ENCODE measurements around the gene AMBRA1. TPM values are rescaled to one million over a fixed set of nuclear protein-coding genes. Genes with fewer than 3 reads are reported as not detected.

The AMBRA1 gene
- total RNA-seq, 1 donor: 23.7 TPM

DNA sequence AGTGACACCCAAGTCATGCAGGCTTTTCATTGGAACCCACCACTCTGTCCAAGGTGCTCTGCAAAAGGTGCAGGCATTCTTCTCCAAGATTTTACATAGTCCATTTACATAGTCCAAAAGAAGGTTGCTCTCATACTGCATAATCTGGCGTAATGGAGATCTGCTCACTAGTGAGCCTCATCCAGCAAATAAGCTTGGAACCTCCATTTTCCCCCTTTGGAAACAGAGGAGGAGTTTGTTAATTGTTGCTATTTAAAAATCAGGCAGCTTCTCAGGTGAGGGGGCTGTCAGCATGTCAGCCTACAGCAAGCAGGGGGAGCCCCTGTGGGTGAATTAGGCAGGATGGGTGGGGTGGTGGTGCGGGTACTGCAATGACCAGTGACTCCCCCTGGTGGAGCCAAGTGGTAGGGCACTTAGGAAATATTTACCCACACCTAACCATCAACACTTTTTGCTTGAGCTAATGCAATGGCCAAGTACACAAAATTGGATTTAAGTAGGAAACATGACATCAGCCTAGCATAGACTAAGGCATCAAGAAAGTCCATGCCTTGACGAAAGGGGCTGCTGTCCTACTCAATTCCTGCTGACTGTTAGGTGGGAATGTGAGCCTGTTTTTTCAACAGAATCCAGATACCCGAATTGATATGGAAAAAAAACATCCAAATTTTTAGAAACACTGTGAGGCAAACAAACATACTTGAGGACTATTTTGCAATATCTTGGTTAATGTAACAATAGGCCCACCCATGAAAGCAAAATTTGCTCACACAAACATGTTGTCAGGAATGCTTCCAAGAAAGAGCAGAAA is 64.5 kb downstream of the AMBRA1 start:
- no peak overlapping the region for H3K4me3 ChIP-seq (ENCODE audit: low read depth, low read length)
- TF ChIP-seq, protein P1, sequence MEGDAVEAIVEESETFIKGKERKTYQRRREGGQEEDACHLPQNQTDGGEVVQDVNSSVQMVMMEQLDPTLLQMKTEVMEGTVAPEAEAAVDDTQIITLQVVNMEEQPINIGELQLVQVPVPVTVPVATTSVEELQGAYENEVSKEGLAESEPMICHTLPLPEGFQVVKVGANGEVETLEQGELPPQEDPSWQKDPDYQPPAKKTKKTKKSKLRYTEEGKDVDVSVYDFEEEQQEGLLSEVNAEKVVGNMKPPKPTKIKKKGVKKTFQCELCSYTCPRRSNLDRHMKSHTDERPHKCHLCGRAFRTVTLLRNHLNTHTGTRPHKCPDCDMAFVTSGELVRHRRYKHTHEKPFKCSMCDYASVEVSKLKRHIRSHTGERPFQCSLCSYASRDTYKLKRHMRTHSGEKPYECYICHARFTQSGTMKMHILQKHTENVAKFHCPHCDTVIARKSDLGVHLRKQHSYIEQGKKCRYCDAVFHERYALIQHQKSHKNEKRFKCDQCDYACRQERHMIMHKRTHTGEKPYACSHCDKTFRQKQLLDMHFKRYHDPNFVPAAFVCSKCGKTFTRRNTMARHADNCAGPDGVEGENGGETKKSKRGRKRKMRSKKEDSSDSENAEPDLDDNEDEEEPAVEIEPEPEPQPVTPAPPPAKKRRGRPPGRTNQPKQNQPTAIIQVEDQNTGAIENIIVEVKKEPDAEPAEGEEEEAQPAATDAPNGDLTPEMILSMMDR (IDR thresholded peaks at IDR 0.05; ENCODE audit: insufficient read depth, low read depth, low read length): peak; percentile 94
- peak; percentile 70 for DNase-seq (ENCODE audit: low read depth)

DNA sequence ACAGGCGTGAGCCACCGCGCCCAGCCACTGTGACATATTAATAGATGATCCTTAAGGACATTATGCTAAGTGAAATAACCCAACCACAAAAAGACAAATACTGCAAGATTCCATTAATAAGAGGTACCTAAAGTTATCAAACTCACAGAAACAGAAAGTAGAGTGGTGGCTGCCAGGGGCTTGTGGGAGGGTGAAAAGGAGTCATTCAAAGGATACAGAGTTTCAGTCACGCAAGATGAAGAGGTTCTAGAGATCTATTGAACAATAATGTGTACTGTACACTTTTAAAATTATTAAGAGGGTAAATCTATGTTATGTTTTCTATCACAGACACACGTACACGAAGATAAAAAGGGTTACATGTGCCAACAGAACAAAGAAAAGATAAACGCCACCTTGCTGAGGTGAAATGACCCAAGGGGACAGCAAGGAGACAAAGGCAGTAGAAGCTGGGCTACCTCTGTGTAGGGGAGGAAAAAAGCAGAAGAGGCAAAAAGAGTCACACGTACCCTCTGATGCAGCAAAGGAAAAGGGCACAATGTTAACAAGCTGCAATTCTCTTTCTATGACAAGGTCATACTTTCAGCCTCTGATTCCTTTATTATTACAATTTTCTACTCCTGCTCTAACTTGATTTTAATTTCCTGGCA is 65.3 kb downstream of the AMBRA1 start:
- no peak overlapping the region for H3K4me3 ChIP-seq (ENCODE audit: low read depth, low read length)
- no peak for DNase-seq (ENCODE audit: low read depth)
- TF ChIP-seq, protein P1 (IDR thresholded peaks at IDR 0.05; ENCODE audit: insufficient read depth, low read depth, low read length): no peak

GRCh38 chr11:46527591-46528130 is 66.2 kb downstream of the AMBRA1 start:
- H3K4me3 ChIP-seq (ENCODE audit: low read depth, low read length): no peak overlapping the region
- no peak for DNase-seq (ENCODE audit: low read depth)
- TF ChIP-seq, protein P1 (IDR thresholded peaks at IDR 0.05; ENCODE audit: insufficient read depth, low read depth, low read length): no peak

GRCh38 chr11:46526216-46527215 is 67.3 kb downstream of the AMBRA1 start:
- TF ChIP-seq, protein P1 (IDR thresholded peaks at IDR 0.05; ENCODE audit: insufficient read depth, low read depth, low read length): no peak
- DNase-seq (ENCODE audit: low read depth): no peak
- no peak overlapping the region for H3K4me3 ChIP-seq (ENCODE audit: low read depth, low read length)

GRCh38 chr11:46524201-46524770 is 69.5 kb downstream of the AMBRA1 start:
- no peak for DNase-seq (ENCODE audit: low read depth)
- TF ChIP-seq, protein P1 (IDR thresholded peaks at IDR 0.05; ENCODE audit: insufficient read depth, low read depth, low read length): no peak
- no peak overlapping the region for H3K4me3 ChIP-seq (ENCODE audit: low read depth, low read length)

DNA sequence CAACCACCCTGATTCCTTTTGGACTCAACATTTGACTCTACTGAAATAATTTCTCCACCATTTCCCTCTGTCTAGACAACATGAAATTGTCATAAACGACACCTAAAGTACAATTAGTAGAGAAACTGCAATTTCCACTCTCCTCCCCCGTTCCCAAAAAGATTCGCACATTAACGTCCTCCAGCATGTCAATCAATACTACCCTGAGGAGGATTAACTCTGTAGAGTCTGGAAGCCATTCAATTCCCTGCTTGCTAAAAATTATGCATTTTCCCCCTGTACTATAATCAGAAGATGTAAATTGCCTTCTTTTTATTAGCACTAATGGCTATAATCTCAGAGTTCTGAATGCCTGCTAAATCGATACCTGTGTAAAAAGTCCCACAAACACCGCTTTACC is 70.5 kb downstream of the AMBRA1 start:
- no peak overlapping the region for H3K4me3 ChIP-seq (ENCODE audit: low read depth, low read length)
- TF ChIP-seq, protein P1 (IDR thresholded peaks at IDR 0.05; ENCODE audit: insufficient read depth, low read depth, low read length): no peak
- no peak for DNase-seq (ENCODE audit: low read depth)

Data from fibroblast of villous mesenchyme (primary cell).